EL (cell line): ENCODE measurements around the gene ALOX5AP.

Source experiments
- DNase-seq: peaks from one replicate; pipeline ENCODE4 v3.0.0-alpha.2; 2016

Gene ALOX5AP

GRCh38 chr13:30802501-30802900 lies 67.2 kb downstream of the ALOX5AP start:
- DNase-seq, result no peak

- DNase-seq, result peak; percentile 80
Observed at GRCh38 chr13:30802953-30803478, 67.7 kb downstream of the ALOX5AP start.

GRCh38 chr13:30803749-30804148 lies 68.4 kb downstream of the ALOX5AP start:
- no peak for DNase-seq

- DNase-seq, result no peak
Observed at GRCh38 chr13:30804474-30804873, 69.1 kb downstream of the ALOX5AP start.

- no peak for DNase-seq
Observed at GRCh38 chr13:30805132-30805537, 69.8 kb downstream of the ALOX5AP start.

- no peak for DNase-seq
Observed at GRCh38 chr13:30805603-30806011, 70.3 kb downstream of the ALOX5AP start.

GRCh38 chr13:30806784-30807183 lies 71.4 kb downstream of the ALOX5AP start:
- peak; percentile 72 for DNase-seq

GRCh38 chr13:30807392-30807791 lies 72.0 kb downstream of the ALOX5AP start:
- no peak for DNase-seq

- no peak for DNase-seq
Observed at GRCh38 chr13:30808600-30808999, 73.3 kb downstream of the ALOX5AP start.

GRCh38 chr13:30809787-30810186 lies 74.4 kb downstream of the ALOX5AP start:
- no peak for DNase-seq

- no peak for DNase-seq
Observed at GRCh38 chr13:30810261-30810701, 74.9 kb downstream of the ALOX5AP start.

- DNase-seq, result no peak
Observed at GRCh38 chr13:30810801-30811200, 75.5 kb downstream of the ALOX5AP start.
